Fibroblast of the conjunctiva (primary cell): Measurements from ENCODE around the gene ZNF219.
A peak's percentile ranks its signal among the peaks of the same experiment; 100 is the strongest.

Source experiments
- DNase-seq: peaks from one replicate; pipeline ENCODE4 v3.0.0-alpha.2; 2010; ENCODE audit warnings: low read depth

ZNF219 gene

GRCh38 chr14:21087294-21088091, 11.0 kb downstream of the ZNF219 start:
- peak; percentile 93 for DNase-seq

GRCh38 chr14:21086908-21087293, 11.6 kb downstream of the ZNF219 start:
- no peak for DNase-seq

- DNase-seq = no peak
These were observed 13.2 kb downstream of the ZNF219 start for GRCh38 chr14:21084998-21085853.

- no peak for DNase-seq
These were observed 14.1 kb downstream of the ZNF219 start for GRCh38 chr14:21084396-21084795.

GRCh38 chr14:21083565-21084325, 14.7 kb downstream of the ZNF219 start:
- no peak for DNase-seq

GRCh38 chr14:21081521-21082142, 16.8 kb downstream of the ZNF219 start:
- DNase-seq = no peak

GRCh38 chr14:21078726-21079125, 19.7 kb downstream of the ZNF219 start:
- DNase-seq = no peak

GRCh38 chr14:21078287-21078686, 20.2 kb downstream of the ZNF219 start:
- DNase-seq = no peak

- DNase-seq = no peak
These were observed 20.8 kb downstream of the ZNF219 start for GRCh38 chr14:21077672-21078071.

GRCh38 chr14:21075719-21076437, 22.6 kb downstream of the ZNF219 start:
- no peak for DNase-seq

GRCh38 chr14:21074398-21075272, 23.8 kb downstream of the ZNF219 start:
- DNase-seq = no peak

- DNase-seq = no peak
These were observed 24.5 kb downstream of the ZNF219 start for GRCh38 chr14:21073921-21074320.

GRCh38 chr14:21072781-21073339, 25.6 kb downstream of the ZNF219 start:
- no peak for DNase-seq

GRCh38 chr14:21072031-21072473, 26.4 kb downstream of the ZNF219 start:
- DNase-seq = peak; percentile 88

- DNase-seq = peak; percentile 94
These were observed 27.0 kb downstream of the ZNF219 start for GRCh38 chr14:21071225-21072030.

GRCh38 chr14:21070610-21071224, 27.7 kb downstream of the ZNF219 start:
- no peak for DNase-seq

- no peak for DNase-seq
These were observed 28.3 kb downstream of the ZNF219 start, which contains the start of gene ARHGEF40 for GRCh38 chr14:21070083-21070609. Gene ARHGEF40 (plus strand): TSS chr14:21070304. CDS start chr14:21070397, 93 bp downstream.
